Effector memory CD4-positive, alpha-beta T cell (primary cell): Measurements from ENCODE around the gene PCDH7.

Experiments
- DNase-seq, 3 donors: peaks; one replicate each; pipeline ENCODE4 v3.0.0-alpha.2; 2020
- H3K27ac ChIP-seq: 2 replicates; pipeline ENCODE4 v1.7.0; 2013; ENCODE audit warnings: mild to moderate bottlenecking, low read length, moderate library complexity; ENCODE audit not compliant: insufficient read depth, poor library complexity, severe bottlenecking
- H3K27me3 ChIP-seq: replicated peaks from 2 replicates; pipeline ENCODE4 v1.7.0; 2013; ENCODE audit warnings: mild to moderate bottlenecking, low read length; ENCODE audit not compliant: insufficient read depth, control insufficient read depth, poor library complexity, severe bottlenecking
- H3K36me3 ChIP-seq: 2 replicates; pipeline ENCODE4 v1.7.0; 2013; ENCODE audit warnings: mild to moderate bottlenecking, low read length, moderate library complexity; ENCODE audit not compliant: control insufficient read depth, insufficient read depth
- H3K4me1 ChIP-seq: 2 replicates; pipeline ENCODE4 v1.7.0; 2013; ENCODE audit warnings: low read length, mild to moderate bottlenecking; ENCODE audit not compliant: control insufficient read depth, insufficient read depth, poor library complexity, severe bottlenecking
- H3K4me3 ChIP-seq: 2 replicates; pipeline ENCODE4 v1.7.0; 2013; ENCODE audit warnings: low read length, low read depth, mild to moderate bottlenecking; ENCODE audit not compliant: insufficient read depth, poor library complexity, severe bottlenecking
- H3K9me3 ChIP-seq: 2 replicates; pipeline ENCODE4 v1.7.0; 2013; ENCODE audit warnings: mild to moderate bottlenecking, low read length, moderate library complexity; ENCODE audit not compliant: control insufficient read depth

PCDH7 gene

DNA sequence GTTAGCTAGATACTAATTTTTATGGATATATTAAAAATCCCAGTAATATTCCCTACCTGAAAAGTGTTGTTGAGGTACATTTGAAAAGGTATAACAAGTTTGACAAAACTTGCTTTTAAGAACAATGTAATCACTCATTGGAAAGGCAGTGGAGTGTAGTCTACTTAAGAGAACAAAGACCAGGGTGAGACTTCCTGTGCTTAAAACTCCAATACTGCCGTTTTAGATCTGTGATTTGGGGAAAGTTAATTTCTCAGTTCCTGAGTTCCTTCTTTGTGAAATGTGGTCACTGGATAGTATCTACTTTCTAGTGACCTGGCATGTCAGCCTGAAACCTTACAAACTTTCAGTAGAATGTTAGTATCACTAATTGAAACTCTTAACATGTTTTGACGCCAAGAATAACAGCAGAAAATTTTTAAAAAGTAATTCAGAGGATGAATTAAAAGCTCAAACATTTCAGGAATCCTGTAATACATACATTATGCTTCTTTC, 56.8 kb downstream of the PCDH7 start:
- H3K4me1 ChIP-seq: no peaks in the 10 kb centered on the region
- DNase-seq: no peak

More for the DNA sequence above, 56.8 kb downstream of the PCDH7 start:
- Histone ChIP-seq H3K9me3 (no peaks in the 10 kb centered on the region), H3K27ac (no peak overlapping the region), H3K27me3 (no peaks in the 10 kb centered on the region), H3K4me3 (no peak overlapping the region), H3K36me3 (no peaks in the 10 kb centered on the region)
